CD4-positive, alpha-beta T cell (primary cell): ENCODE results near the gene CD109. TPM values are rescaled to one million over a fixed set of nuclear protein-coding genes. Genes with fewer than 3 reads are reported as not detected.

Source experiments
- ATAC-seq: fragments of 200-7000 bp; cut with Tn5 transposase; one replicate; pipeline ENCODE4 v1.10.0; 2022; ENCODE audit warnings: mild to moderate bottlenecking; ENCODE audit not compliant: poor library complexity
- CTCF ChIA-PET: fragments of 350-600 bp; sonication (Branson Sonifier 250); formaldehyde crosslinking; loops from one replicate; lab custom pipeline; 2021; ENCODE audit warnings: antibody characterized with exemption, inconsistent platforms; lab: Charles Lee
- POLR2A ChIA-PET: fragments of 350-600 bp; sonication (Branson Sonifier 250); formaldehyde crosslinking; loops from one replicate; lab custom pipeline; 2021; ENCODE audit warnings: antibody characterized with exemption, inconsistent platforms; lab: Charles Lee
- DNase-seq, 14 experiments: peaks; one replicate each; pipeline ENCODE4 v3.0.0-alpha.2; 2013 to 2020; ENCODE audit warnings: mixed read lengths in 2 of 14
- H3K27ac ChIP-seq, 2 donors: one replicate each; pipeline versions ENCODE4 v1.5.1 to v1.7.0; 2013; ENCODE audit warnings: low read length in 2 of 2, low read depth in 1 of 2, mild to moderate bottlenecking in 1 of 2
- H3K27me3 ChIP-seq, 2 experiments: 1 replicate in 1 of 2; 2 replicates in 1 of 2; pipeline versions ENCODE4 v1.6.1 to v1.7.0; 2013; ENCODE audit warnings: low read length in 2 of 2, control low read depth in 1 of 2, mild to moderate bottlenecking in 1 of 2, moderate library complexity in 1 of 2; ENCODE audit not compliant: insufficient read depth in 2 of 2, control insufficient read depth in 1 of 2
- H3K36me3 ChIP-seq: one replicate; pipeline ENCODE4 v1.6.1; 2013; ENCODE audit warnings: low read length, control low read depth; ENCODE audit not compliant: insufficient read depth
- H3K4me1 ChIP-seq: one replicate; pipeline ENCODE4 v1.6.1; 2013; ENCODE audit warnings: low read length, control low read depth; ENCODE audit not compliant: insufficient read depth
- H3K4me3 ChIP-seq: one replicate; pipeline ENCODE4 v1.5.1; 2013; ENCODE audit warnings: mild to moderate bottlenecking, low read length, moderate library complexity
- H3K9me3 ChIP-seq, 2 experiments: 1 replicate in 1 of 2; 2 replicates in 1 of 2; pipeline versions ENCODE4 v1.6.1 to v1.7.0; 2013; ENCODE audit warnings: low read length in 2 of 2, mild to moderate bottlenecking in 2 of 2, control low read depth in 1 of 2, moderate library complexity in 1 of 2; ENCODE audit not compliant: control insufficient read depth in 1 of 2, insufficient read depth in 1 of 2
- H3K27ac Mint-ChIP-seq: one replicate; pipeline ENCODE4 v1.8.0; 2020; ENCODE audit warnings: mixed read lengths
- H3K27me3 Mint-ChIP-seq: one replicate; pipeline ENCODE4 v1.8.0; 2021; ENCODE audit warnings: mixed read lengths
- H3K36me3 Mint-ChIP-seq: one replicate; pipeline ENCODE4 v1.8.0; 2021; ENCODE audit warnings: low read depth, mixed read lengths
- H3K4me1 Mint-ChIP-seq: one replicate; pipeline ENCODE4 v1.8.0; 2021; ENCODE audit warnings: low read depth, mixed read lengths
- H3K4me3 Mint-ChIP-seq: one replicate; pipeline ENCODE4 v1.8.0; 2020; ENCODE audit warnings: mild to moderate bottlenecking, mixed read lengths
- H3K9me3 Mint-ChIP-seq: one replicate; pipeline ENCODE4 v1.8.0; 2020; ENCODE audit warnings: mixed read lengths
- CTCF ChIP-seq: fragments of 200-600 bp; IDR thresholded peaks from one replicate; pipeline ENCODE4 v1.8.0; 2022; ENCODE audit warnings: antibody characterized with exemption, mild to moderate bottlenecking
- intact Hi-C, 2 experiments: fragments of 100-400 bp; cut with DNase I in 1 of 2; cut with micrococcal nuclease in 1 of 2; formaldehyde crosslinking; loops; one replicate each; pipeline versions ENCODE4 v1.15.1 to v1.9.0; 2023 to 2025; cut with DNase I, micrococcal nuclease
- total RNA-seq, 174 experiments: library from RNA in 2 of 174; stranded (reverse) in 2 of 174; gene quantifications; one replicate each; pipeline ENCODE4 v1.2.3 and lab custom pipeline; 2021 to 2026

CD109 gene
- total RNA-seq, 2 experiments from 2014 or later: 0.75 to 0.80 TPM

DNA sequence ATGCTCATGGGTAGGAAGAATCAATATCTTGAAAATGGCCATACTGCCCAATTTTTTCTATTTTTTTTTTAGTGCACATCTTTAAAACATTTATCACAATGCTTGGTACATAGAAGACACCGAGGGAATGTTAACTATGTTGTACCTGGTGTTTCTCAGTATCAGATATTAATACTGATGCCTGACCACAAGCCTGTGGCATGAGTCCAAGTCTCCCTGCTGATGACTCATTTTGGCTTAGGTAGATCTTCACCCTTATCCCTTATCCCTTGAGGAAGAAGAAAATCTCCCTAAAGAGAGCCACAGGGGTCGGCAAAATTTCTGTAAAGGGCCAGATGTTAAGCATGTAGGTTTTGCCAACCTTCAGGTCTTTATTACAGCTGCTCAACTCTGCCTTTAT, 14.5 kb downstream of the CD109 start:
- ATAC-seq (no peak), DNase-seq (no peak)
- Histone ChIP-seq H3K36me3 (no peaks in the 10 kb centered on the region), H3K27ac (no peak overlapping the region), H3K9me3 (no peaks in the 10 kb centered on the region), H3K4me3 (no peak overlapping the region), H3K27me3 (no peaks in the 10 kb centered on the region), H3K4me1 (peaks cover 4% of the 10 kb centered on the region)
- no peaks in the 10 kb centered on the region for H3K9me3 Mint-ChIP-seq
- intact Hi-C loops: no loop called here
- H3K36me3 Mint-ChIP-seq: no peaks in the 10 kb centered on the region
- H3K27ac Mint-ChIP-seq: no peak overlapping the region
- peaks cover 20% of the 10 kb centered on the region for H3K4me1 Mint-ChIP-seq
- ChIA-PET CTCF (no interaction called here), POLR2A (no interaction called here)
- H3K4me3 Mint-ChIP-seq: no peak overlapping the region
- H3K27me3 Mint-ChIP-seq: no peaks in the 10 kb centered on the region
- no peak for TF ChIP-seq CTCF

DNA sequence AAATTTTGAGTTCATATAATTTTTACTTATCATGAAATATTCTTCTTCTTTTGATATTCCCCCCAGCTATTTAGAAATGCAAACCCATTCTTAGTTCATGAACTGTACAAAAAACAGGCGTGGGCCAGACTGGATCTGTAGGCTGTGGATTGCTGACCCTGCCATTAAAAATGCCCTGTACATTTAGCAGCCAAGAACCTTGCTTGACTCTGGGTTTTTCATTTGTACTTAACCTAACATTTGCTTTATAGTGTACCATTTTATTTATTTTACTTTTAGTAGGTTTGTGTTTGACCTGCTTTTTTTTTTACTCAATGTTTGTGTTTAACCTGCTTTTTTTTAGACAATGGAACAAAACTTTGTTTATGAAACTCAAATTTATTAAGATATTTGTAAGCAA, 14.9 kb downstream of the CD109 start:
- Histone ChIP-seq H3K27ac (no peak overlapping the region), H3K9me3 (no peaks in the 10 kb centered on the region), H3K36me3 (no peaks in the 10 kb centered on the region), H3K4me1 (peaks cover 4% of the 10 kb centered on the region), H3K27me3 (no peaks in the 10 kb centered on the region), H3K4me3 (no peak overlapping the region)
- Mint-ChIP-seq H3K4me1 (peaks cover 20% of the 10 kb centered on the region), H3K27ac (no peak overlapping the region), H3K36me3 (no peaks in the 10 kb centered on the region), H3K9me3 (no peaks in the 10 kb centered on the region), H3K27me3 (no peaks in the 10 kb centered on the region), H3K4me3 (no peak overlapping the region)
- DNase-seq: no peak
- CTCF ChIA-PET: no interaction called here
- no peak for TF ChIP-seq CTCF
- intact Hi-C loops: no loop called here
- POLR2A ChIA-PET: no interaction called here
- ATAC-seq: no peak

- POLR2A ChIA-PET: no interaction called here
- no peak overlapping the region for H3K4me3 ChIP-seq
- no peak overlapping the region for H3K4me3 Mint-ChIP-seq
These were observed 16.7 kb downstream of the CD109 start for GRCh38 chr6:73712535-73713173.

More at GRCh38 chr6:73712535-73713173, 16.7 kb downstream of the CD109 start:
- H3K27me3 Mint-ChIP-seq: no peaks in the 10 kb centered on the region
- TF ChIP-seq CTCF: no peak
- no peak overlapping the region for H3K27ac Mint-ChIP-seq
- ATAC-seq (no peak), DNase-seq (no peak)
- Histone ChIP-seq H3K36me3 (no peaks in the 10 kb centered on the region), H3K27me3 (no peaks in the 10 kb centered on the region), H3K9me3 (no peaks in the 10 kb centered on the region), H3K27ac (no peak overlapping the region), H3K4me1 (peaks cover 4% of the 10 kb centered on the region)
- peaks cover 20% of the 10 kb centered on the region for H3K4me1 Mint-ChIP-seq
- no peaks in the 10 kb centered on the region for H3K9me3 Mint-ChIP-seq
- intact Hi-C loops: no loop called here
- no peaks in the 10 kb centered on the region for H3K36me3 Mint-ChIP-seq
- CTCF ChIA-PET: no interaction called here
